ENCODE measurements around the gene FSIP1. TPM values are rescaled to one million over a fixed set of nuclear protein-coding genes. Genes with fewer than 3 reads are reported as not detected.

The FSIP1 gene
- polyA plus RNA-seq, 1 experiment, result 0.22 TPM

GRCh38 chr15:39720081-39720480, 62.6 kb downstream of the FSIP1 start:
- POLR2A ChIA-PET, result no interaction called here
- CTCF ChIA-PET, result interaction anchor here (1.3 kb wide), 1 partner anchor 13 kb away, joined by 3 read pairs; no protein-coding TSS in a partner anchor
- no peaks in the 10 kb centered on the region for H3K36me3 ChIP-seq (ENCODE audit: control insufficient read depth, insufficient read depth, low read length)
- DNase-seq (ENCODE audit: low read depth), result no peak
- H3K27me3 ChIP-seq (ENCODE audit: control insufficient read depth, insufficient read depth, low read length), result no peaks in the 10 kb centered on the region
- H3K4me3 ChIP-seq (ENCODE audit: low read depth, low read length), result no peak overlapping the region
- no peak for TF ChIP-seq CTCF (IDR thresholded peaks at IDR 0.05; ENCODE audit: insufficient read depth, low read depth, low read length)

- ChIA-PET POLR2A (no interaction called here), CTCF (interaction anchor here (0.7 to 1.3 kb wide), 2 partner anchors 12 to 52 kb away, joined by 3 read pairs; no protein-coding TSS in a partner anchor)
- Histone ChIP-seq H3K27me3 (ENCODE audit: control insufficient read depth, insufficient read depth, low read length) (no peaks in the 10 kb centered on the region), H3K4me3 (ENCODE audit: low read depth, low read length) (no peak overlapping the region), H3K36me3 (ENCODE audit: control insufficient read depth, insufficient read depth, low read length) (no peaks in the 10 kb centered on the region)
- DNase-seq (ENCODE audit: low read depth), result no peak
- no peak for TF ChIP-seq CTCF (IDR thresholded peaks at IDR 0.05; ENCODE audit: insufficient read depth, low read depth, low read length)
Measured at GRCh38 chr15:39719109-39719508, 63.5 kb downstream of the FSIP1 start.

- no peak for DNase-seq (ENCODE audit: low read depth)
- no peak for TF ChIP-seq CTCF (IDR thresholded peaks at IDR 0.05; ENCODE audit: insufficient read depth, low read depth, low read length)
- Histone ChIP-seq H3K27me3 (ENCODE audit: control insufficient read depth, insufficient read depth, low read length) (no peaks in the 10 kb centered on the region), H3K4me3 (ENCODE audit: low read depth, low read length) (no peak overlapping the region), H3K36me3 (ENCODE audit: control insufficient read depth, insufficient read depth, low read length) (no peaks in the 10 kb centered on the region)
- CTCF ChIA-PET, result interaction anchor here (1.3 kb wide), 1 partner anchor 10 kb away, joined by 3 read pairs; no protein-coding TSS in a partner anchor
- POLR2A ChIA-PET, result interaction anchor here (0.7 kb wide), 1 partner anchor 72 kb away, joined by 3 read pairs; no protein-coding TSS in a partner anchor
Measured at GRCh38 chr15:39717134-39717533, 65.5 kb downstream of the FSIP1 start.

- ChIA-PET POLR2A (interaction anchor here (0.6 kb wide), 1 partner anchor 14 kb away, joined by 9 read pairs; no protein-coding TSS in a partner anchor), CTCF (interaction anchor here (0.7 kb wide), 1 partner anchor 29 kb away, joined by 3 read pairs; no protein-coding TSS in a partner anchor)
- DNase-seq (ENCODE audit: low read depth), result no peak
- Histone ChIP-seq H3K27me3 (ENCODE audit: control insufficient read depth, insufficient read depth, low read length) (no peaks in the 10 kb centered on the region), H3K36me3 (ENCODE audit: control insufficient read depth, insufficient read depth, low read length) (no peaks in the 10 kb centered on the region), H3K4me3 (ENCODE audit: low read depth, low read length) (no peak overlapping the region)
- no peak for TF ChIP-seq CTCF (IDR thresholded peaks at IDR 0.05; ENCODE audit: insufficient read depth, low read depth, low read length)
Measured at GRCh38 chr15:39714251-39714650, 68.4 kb downstream of the FSIP1 start.

GRCh38 chr15:39713846-39714245, 68.8 kb downstream of the FSIP1 start:
- no peaks in the 10 kb centered on the region for H3K36me3 ChIP-seq (ENCODE audit: control insufficient read depth, insufficient read depth, low read length)
- no peak for DNase-seq (ENCODE audit: low read depth)
- POLR2A ChIA-PET, result no interaction called here
- TF ChIP-seq CTCF (IDR thresholded peaks at IDR 0.05; ENCODE audit: insufficient read depth, low read depth, low read length), result no peak
- CTCF ChIA-PET, result interaction anchor here (0.7 to 1.6 kb wide), 2 partner anchors 28 to 44 kb away, joined by 3 to 5 read pairs; no protein-coding TSS in a partner anchor
- no peaks in the 10 kb centered on the region for H3K27me3 ChIP-seq (ENCODE audit: control insufficient read depth, insufficient read depth, low read length)
- no peak overlapping the region for H3K4me3 ChIP-seq (ENCODE audit: low read depth, low read length)

Measured in BJ (cell line).